HG02938 (cell line): ENCODE results near the gene TMEM134.

Experiments used
- ATAC-seq: cut with Tn5 transposase; IDR thresholded peaks from one replicate; pipeline ENCODE4 v1.9.1; 2021; ENCODE audit warnings: mild to moderate bottlenecking, moderate library complexity; ENCODE audit not compliant: unreplicated experiment

TMEM134 gene

DNA sequence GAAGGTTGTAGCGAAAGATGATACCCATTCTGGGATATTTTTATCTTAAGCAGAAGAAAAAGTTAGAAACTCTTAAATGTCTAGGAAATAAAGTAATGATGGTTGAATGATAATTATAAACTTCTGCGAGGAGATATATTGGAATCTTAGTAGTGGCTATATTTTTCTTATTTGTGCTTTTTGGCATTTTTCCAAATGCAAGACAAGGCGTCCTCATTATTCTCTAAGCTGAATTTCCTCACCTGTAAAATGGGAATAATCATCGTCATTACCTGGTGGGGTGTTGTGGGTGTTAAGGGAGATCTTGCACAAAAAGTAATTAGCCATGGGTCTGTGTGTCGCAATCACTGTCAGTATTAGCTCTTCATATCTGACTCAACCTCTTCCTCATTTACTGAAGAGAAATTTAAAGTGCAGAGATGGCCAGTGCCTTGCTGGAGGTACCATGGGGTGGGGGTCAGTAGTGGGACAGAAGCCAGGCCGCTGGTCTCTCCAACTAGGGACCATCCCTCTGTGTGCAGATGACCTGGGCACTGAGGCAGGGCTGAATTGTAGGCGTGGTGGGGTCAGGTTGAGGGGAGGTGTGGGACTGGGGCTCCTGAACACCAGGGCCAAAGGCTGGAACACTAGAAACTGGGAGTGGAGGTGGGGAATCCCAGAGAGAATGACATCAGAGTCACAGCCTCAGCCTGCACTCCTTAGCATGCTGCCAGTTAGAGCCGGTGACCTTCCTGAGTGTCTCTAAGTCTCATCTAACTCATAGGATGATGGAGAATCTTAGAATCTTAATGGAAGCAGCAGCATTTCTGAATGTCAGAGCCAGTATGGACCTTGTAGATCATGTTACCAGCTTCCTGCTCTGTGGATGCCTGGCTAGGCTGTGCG lies 32.0 kb upstream of the TMEM134 start:
- no peak for ATAC-seq

DNA sequence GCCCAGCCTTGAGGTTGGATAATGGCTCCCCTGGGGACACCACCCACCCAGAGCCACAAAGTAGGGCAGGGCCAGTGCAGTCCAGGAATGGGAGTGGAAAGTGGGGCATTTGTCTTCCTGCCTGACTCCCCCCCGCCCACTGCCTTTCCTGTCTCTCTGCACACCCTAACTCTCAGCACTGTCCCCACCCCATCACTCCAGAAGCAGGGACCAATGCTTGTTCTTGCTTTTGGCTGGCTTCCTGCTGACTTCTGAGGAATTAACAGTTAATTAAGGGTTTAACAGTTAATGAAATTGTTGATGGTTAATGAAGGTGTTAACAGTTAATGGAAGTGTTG lies 31.4 kb upstream of the TMEM134 start:
- no peak for ATAC-seq

DNA sequence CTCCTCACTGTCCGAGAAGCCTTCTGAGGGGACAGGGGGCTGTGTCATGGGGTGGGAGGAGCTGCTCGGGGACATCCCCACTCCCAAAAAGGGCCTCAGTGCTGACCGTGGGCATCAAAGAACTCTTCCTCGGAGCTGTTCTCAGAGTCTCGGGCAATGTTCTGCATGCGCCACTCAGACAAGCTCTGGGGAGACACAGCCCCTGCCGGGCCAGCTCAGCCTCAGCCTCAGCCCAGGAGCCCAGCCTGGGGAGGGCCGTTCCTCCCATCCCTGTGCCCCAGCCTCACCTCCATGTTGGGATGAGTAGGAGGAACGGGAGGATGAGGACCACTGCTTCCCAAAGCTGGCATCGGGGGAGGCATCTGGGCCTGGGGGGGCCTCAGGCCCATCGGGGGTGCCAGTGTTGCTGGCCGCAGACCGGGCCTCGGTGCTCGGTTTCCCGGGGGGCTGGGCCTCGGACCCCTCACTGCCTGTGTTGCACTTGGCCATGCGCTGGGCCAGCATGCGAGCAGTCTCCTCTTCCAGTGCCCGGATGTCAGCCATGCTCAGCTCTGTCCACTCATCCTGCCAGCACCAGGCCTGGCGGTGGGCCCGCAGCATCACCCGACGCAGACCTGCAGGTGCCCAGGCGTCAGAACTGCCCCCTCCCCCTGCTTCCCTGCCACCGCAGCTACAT lies 30.9 kb upstream of the TMEM134 start:
- no peak for ATAC-seq

DNA sequence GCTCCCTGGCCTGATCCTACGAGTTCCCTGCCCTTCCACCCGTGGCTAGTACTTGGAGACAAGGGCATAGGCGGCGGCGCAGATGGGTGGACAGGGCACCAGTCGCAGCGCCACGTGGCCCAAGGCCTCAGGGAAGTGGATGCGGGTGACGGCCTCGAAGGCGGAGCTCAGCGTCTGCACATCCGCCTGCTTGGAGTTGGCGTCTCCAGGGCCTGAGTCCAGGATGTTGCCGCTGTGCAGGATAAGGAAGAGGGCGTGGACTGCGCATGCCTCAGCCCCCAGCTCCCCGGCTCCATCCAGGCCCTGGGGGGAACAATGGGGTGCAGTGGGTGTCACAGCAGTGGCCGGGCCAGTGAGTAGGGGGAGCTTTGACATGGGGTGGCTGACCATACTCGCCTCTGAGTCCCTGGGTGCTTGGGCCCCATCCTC lies 29.5 kb upstream of the TMEM134 start:
- ATAC-seq: no peak

DNA sequence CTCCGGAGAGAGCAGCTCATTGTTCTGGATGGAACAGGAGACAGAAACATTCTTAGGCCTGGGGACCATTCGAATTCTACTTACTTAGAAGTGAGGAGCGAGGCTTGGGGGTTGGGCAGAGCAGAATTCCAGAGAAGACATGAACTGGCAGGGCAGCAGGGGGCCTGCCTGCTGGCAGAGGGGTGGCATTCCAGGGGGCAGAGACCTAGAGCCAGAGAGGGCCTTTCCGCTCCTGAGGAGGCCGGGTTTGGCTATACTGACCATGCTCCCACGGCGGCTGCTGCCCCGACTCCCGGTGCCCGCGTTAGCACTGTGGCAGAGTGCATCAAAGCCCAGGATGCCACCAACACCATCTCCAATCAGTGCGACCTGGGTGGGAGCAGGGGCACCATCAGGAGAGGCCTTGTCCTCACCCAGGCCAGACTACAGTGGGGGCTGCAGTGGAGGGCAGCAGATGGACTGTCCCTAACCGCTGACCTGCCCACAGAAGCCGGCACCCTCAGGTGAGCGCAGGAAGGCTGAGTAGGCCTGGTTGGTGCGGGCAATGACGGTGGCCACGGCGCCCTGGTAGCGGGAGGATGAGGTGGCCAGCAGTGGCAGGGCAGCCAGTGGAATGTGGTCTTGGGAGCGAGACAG lies 28.7 kb upstream of the TMEM134 start:
- ATAC-seq: no peak

DNA sequence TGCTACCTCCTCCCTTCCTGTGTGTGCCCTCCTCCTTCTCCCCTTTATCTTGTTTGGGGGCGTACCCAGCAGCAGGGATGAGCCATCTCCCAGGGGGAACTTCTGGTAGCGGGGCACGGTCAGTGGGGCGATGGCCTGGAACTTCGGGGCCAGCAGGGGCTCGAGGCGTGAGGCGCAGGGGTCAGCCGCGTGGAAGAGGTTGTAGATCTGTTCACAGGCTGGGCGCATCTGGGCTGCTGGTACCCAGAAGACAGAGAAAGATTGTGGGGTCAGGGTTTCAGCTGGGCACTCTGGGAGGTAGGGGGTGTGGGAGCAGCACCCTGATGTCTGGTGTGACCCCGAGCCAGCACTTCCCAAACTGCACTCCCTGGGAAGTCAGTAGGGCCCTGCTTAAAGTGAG lies 27.1 kb upstream of the TMEM134 start:
- ATAC-seq: no peak

DNA sequence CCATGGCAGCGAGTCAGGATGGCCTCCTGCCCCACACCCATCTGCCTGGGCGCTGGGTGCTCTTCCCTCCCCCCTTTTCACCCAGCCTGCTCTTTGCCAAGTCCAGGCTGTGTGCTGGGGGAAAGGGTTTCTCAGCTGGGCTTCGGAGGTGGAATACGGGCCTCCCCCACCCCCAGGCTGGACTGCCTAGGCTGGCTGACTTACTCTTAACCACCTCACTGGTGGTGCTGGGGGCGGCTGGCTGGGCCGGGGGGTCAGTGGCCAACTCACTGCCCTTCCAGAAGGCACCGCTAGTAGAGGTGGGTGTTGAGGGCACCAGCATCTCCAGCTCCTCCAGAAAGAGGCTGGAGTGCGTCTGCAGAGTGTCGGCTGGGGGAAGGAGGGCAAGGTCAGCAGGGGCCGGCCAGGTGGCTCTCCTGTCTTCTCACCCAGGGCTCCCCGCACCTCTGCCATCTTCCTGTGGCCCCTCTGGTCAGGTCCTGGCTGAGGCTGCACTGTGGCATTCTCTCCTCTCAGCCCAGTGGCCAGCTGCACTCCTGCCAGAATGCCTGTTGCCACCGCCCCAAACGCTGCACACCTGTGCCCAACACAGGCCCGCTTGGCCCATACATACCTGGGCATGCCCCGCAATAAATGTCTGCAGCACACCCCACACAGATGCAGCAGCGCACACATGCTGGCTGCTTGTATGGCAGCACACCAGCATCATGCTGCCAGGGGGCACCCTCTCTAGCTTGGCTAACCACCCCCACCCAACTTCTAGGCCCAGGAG lies 26.4 kb upstream of the TMEM134 start:
- no peak for ATAC-seq

DNA sequence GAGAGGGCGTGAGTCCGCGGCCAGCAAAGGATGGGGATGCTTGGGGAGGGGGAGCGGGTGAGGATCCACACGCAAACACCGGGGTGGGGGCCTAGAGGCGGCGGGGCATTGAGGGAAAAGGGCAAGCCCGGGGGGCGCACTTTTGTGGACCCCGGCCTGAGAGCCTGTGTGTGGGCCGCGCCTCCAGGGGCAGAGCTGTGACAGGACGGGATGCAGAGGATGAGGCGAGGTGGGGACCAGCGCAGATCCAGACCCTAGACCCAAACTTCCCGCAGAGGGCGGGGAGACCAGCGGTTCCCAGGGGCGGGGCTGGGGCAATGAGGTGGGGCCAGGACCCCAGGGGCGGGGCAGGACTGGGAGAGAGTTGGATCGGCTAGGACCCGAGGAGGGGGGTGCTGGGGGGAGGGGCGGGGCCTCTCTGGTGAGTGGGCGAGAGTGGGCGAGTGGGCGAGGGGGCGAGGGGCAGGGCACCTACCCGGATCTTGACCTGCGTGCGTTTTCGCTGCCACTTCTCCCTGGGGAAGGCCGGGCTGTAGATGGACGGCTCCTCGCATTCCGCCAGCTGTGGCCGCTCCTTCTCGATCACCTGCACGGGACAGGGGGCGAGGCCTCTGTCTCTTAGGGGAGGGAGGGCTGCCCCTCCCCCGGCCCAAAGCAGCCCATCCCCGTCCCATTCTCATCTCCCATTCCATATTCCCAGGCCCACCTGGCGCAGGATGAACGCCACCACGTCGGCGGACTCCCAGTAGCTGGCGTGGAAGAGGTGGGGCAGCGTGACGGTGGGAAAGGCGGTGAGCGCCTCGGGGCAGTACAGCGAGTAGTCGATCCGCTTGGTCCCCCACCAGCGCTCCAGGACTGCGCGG lies 25.6 kb upstream of the TMEM134 start:
- no peak for ATAC-seq

DNA sequence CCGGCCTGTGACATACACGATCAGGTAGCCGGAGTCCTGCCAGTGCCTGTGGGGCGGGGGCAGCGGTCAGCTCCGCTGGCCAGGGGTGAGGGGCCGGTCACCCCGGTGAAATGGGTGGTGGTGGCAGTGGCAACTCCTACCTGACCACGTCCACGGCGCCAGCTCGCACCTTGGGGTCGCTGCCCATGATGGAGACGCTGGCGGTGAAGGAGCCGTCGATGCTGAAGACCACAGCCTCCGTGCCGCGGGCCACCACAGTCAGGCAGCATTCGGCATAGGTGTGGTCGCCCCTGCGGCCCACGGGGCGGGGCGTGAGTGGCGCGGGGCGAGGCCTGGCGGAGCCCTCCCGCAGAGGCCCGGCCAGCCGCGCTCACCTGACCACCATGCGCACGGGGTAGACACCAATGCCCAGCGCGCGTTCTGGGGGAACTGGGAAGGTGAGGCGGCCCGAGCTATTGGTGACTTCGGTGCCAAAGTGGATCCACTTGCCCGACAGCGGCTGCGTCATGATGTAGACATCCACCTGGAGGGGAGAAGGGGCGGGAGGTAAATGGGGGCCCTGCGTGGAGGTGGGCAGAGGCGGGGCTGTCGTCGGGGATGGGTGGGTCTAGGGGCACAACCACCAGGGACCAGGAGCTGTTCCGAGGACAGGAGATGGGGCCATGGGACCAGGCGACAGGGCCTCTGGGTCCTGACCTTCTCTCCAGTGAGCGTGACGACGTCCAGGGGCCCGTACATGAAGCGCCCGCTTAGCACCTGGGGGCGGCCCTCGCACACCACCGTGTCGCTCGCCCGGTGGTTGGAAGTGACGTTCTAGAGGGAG lies 24.7 kb upstream of the TMEM134 start:
- no peak for ATAC-seq

DNA sequence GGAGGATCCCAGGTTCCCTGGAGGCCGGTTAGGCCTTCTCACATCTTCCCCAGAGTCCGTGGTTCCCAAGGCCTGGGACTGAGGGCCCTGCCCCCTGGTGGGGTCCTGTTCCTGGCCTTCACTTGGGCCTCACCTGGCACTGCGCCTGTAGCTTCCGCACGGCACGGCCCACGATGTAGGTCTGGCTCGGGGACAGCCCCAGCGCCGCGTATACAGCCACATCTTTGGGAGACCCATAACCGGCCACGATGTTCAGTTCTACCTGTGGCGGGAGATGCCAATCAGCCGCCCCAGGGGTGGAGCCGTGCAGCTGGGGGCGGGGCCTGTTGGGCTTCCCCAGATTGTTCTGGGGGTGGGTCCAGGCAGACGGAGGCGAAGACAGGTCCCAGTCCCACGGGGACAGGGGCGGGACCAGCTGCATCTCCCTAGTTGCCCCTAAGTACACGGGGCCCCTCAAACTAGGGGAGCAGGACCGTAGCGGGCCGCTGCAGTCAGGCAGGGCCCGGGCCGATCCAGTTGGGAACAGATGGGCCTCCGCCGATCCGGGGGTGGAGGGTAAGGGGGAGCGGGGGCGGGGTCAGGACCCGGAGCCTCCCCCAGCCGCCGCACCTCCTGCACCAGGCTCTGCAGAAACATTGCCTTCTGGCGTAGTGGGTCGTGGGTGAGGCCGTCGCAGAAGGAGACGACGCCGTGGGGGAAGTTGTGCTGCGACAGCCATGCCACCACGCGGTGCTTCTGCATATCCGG lies 23.9 kb upstream of the TMEM134 start:
- ATAC-seq: no peak

DNA sequence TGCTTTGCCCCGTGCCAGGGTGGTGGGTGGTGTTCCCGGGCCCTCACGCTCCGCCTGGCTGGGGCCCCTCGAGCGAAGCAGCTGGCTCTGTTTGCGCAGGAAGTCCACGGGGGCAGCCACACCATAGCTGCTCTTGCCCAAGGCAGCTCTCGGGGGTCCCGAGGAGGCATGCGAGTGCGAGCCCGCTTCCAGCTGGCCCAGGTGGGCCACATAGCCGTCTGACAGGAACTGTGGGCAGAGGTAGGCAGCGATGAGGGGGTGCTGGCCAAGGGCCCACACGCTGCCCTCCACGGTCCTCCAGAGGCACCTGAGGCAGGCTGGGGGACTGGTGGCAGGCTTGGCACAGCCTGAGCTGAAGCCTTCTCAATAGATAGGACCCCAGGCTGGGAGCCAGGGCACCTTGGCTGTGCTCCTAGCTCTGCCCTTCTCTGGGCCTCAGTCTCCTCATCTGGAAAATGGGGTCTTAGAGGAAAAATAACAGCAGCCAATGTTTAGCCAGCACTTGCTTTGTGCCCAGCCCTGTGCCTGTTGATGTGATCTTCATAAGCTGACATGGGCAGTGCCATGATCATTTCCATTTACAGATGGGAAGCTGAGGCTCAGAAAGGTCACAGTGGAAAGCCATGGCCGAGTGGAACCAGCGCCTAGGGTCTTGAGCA lies 23.1 kb upstream of the TMEM134 start:
- no peak for ATAC-seq

DNA sequence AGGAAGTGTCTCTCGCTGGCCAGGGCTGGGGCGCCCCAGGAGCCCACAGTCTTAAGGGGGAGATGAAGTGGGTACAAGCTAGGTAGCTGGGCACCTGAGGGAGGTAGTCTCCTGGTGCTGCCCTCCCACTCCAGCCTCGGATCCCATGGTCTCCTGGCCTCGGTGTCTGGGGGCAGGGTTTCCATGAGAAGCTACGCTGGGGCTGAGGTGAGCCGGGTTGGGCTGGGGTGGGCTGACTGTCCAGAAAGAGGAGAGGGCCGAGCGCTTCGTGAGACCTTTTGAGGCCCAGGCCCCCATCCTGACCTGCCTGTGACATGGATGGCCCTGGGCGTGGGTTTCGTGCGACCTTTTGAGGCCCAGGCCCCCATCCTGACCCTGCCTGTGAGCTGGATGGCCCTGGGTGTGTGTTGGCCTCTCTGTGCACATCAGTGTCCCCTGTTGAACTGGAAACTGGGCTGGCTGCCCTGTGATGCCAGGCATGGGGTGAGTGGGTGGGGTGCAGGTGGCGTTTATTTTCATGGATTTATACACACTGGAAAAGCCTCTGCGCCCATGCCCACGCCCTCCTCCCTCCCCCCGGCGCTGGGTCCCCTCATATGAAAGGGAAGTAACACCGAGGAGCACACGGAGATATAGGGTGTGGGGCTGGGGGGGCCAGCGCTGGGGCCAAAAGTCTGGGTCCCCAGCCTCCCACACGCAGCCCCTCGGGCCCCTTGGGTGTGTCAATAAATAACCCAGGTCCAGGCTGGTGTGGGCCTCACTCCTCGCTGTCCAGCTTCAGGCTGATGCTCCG lies 22.4 kb upstream of the TMEM134 start:
- no peak for ATAC-seq

DNA sequence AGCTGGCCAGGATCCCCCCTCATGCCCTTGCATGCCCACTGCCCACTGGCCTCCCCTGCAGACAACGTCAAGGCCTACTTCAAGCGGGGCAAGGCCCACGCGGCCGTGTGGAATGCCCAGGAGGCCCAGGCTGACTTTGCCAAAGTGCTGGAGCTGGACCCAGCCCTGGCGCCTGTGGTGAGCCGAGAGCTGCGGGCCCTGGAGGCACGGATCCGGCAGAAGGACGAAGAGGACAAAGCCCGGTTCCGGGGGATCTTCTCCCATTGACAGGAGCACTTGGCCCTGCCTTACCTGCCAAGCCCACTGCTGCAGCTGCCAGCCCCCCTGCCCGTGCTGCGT lies 21.6 kb upstream of the TMEM134 start:
- ATAC-seq: no peak

DNA sequence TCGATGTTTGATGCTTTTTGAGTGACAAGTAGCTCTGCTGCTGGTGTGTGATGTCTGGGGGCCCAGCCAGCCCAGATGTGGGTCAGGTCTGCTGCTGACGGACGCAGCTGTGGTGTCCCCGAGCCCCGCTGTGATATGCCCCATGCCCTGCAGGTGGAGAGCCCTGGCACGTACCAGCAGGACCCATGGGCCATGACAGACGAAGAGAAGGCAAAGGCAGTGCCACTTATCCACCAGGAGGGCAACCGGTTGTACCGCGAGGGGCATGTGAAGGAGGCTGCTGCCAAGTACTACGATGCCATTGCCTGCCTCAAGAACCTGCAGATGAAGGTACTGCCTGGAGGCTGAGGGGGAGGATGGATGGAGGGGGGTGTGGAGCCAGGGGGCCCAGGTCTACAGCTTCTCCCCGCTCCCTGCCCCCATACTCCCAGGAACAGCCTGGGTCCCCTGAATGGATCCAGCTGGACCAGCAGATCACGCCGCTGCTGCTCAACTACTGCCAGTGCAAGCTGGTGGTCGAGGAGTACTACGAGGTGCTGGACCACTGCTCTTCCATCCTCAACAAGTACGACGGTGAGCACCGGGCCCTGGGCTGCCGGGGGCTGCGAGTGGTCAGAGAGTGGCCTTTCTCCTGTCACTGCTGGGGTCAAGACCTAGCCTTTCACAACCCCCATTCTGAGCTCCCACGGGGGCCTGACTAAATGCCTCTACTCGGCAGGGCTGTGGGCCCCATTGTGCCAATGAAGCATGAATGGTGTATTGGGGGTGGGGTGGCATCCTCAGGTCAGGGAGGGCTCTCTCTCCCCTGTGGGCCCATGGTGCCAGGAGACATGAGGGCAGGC lies 21.1 kb upstream of the TMEM134 start:
- no peak for ATAC-seq

DNA sequence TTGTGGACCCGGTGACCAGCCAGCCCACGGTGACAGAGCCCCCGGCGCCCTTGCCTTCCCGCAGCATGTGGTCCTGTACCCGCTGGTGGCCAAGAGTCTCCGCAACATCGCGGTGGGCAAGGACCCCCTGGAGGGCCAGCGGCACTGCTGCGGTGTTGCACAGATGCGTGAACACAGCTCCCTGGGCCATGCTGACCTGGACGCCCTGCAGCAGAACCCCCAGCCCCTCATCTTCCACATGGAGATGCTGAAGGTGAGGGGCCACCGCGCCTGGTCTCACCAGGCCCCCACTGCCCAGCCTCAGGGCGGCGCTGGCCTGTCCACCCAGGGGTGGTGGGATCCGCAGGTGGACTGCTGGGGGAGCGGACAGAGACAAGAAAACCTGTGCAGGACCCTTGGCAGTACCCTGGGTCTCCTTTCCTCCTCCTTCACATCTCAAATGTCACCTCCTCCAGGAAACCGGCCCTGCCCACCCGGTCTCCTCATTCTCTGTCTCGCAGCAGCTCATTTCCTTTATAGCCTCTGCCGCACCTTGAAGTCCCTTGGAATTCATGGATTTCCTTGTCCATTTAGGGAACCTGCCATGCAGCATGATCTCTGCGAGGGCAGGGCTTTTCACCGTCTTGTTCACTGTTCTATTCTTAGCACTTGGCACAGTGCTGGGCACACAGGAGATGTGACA lies 20.3 kb upstream of the TMEM134 start:
- no peak for ATAC-seq
